ENCODE data around the gene PDE4C.

Gene PDE4C

DNA sequence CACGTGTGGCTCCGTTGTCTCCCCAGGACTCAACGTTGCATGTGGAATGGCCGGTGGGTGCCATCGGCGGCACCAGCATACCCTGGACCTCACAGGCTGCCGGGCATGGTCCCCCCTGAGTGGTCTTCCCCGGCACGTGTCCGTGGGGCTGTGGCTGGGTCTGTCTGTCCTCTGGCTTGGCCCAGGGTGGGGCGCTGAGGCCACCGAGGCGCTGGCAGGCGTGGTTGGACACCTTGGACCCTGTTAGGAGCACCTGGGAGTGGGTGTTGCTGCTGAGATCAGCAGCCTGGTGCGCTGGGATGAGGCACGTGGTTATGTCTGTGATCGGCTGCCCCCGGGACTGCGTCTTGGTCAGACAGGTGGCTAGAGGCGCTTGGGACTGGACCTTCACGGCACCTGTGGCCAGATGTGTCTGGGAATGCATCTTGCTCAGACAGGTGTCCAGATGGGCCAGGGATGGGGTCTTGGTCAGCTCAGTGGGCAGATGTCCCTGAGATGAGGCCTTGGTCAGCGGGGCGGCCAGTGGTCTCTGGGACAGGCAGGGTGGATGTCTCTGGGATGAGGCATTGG is 38.8 kb upstream of the PDE4C start (continued):
- TF ChIP-seq, protein P1, sequence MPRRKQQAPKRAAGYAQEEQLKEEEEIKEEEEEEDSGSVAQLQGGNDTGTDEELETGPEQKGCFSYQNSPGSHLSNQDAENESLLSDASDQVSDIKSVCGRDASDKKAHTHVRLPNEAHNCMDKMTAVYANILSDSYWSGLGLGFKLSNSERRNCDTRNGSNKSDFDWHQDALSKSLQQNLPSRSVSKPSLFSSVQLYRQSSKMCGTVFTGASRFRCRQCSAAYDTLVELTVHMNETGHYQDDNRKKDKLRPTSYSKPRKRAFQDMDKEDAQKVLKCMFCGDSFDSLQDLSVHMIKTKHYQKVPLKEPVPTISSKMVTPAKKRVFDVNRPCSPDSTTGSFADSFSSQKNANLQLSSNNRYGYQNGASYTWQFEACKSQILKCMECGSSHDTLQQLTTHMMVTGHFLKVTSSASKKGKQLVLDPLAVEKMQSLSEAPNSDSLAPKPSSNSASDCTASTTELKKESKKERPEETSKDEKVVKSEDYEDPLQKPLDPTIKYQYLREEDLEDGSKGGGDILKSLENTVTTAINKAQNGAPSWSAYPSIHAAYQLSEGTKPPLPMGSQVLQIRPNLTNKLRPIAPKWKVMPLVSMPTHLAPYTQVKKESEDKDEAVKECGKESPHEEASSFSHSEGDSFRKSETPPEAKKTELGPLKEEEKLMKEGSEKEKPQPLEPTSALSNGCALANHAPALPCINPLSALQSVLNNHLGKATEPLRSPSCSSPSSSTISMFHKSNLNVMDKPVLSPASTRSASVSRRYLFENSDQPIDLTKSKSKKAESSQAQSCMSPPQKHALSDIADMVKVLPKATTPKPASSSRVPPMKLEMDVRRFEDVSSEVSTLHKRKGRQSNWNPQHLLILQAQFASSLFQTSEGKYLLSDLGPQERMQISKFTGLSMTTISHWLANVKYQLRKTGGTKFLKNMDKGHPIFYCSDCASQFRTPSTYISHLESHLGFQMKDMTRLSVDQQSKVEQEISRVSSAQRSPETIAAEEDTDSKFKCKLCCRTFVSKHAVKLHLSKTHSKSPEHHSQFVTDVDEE (CRISPR knock-in tag; IDR thresholded peaks at IDR 0.05): no peak

DNA sequence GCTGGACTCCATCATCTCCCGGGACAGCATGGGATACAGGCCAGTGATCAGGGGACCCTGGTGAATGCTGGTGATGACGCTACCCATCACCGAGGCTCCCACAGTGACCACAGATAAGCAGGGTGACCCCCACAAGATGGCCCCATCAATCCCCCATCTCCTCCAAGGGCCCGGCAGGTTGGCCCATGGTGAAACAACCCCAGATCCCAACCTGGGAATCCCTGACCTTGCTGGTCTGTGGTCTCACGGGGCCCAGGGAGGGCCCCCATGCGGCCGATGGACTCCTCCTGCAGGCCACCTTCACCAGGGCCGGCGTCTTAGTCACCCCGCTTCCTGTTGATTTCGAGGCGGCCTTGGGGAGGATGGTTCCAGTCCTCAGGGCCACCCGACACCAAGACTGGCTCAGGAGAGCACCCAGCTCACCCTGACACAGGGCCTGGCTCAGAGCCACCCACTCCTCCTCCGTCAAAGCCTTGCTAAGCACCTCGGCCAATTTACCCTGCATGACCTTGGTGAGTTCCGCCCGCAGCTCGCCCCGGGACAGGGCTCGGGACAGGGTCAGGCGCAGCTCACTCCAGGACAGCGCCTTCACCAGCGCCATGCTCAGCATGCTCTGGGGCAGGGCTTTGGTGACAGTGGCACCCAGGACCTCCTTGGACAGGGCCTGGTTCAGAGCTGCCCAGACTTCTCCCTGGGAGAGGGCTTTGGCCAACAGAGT is 38.1 kb upstream of the PDE4C start:
- TF ChIP-seq TOX (CRISPR knock-in tag; IDR thresholded peaks at IDR 0.05; ENCODE audit: borderline replicate concordance): no peak
- no peak for TF ChIP-seq CSDC2 (CRISPR knock-in tag; IDR thresholded peaks at IDR 0.05)
- TF ChIP-seq, protein P2, sequence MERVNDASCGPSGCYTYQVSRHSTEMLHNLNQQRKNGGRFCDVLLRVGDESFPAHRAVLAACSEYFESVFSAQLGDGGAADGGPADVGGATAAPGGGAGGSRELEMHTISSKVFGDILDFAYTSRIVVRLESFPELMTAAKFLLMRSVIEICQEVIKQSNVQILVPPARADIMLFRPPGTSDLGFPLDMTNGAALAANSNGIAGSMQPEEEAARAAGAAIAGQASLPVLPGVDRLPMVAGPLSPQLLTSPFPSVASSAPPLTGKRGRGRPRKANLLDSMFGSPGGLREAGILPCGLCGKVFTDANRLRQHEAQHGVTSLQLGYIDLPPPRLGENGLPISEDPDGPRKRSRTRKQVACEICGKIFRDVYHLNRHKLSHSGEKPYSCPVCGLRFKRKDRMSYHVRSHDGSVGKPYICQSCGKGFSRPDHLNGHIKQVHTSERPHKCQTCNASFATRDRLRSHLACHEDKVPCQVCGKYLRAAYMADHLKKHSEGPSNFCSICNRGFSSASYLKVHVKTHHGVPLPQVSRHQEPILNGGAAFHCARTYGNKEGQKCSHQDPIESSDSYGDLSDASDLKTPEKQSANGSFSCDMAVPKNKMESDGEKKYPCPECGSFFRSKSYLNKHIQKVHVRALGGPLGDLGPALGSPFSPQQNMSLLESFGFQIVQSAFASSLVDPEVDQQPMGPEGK (CRISPR knock-in tag; IDR thresholded peaks at IDR 0.05; ENCODE audit: borderline replicate concordance): no peak
- TF ChIP-seq OSR1 (CRISPR knock-in tag; IDR thresholded peaks at IDR 0.05): no peak
- TF ChIP-seq, protein P3, sequence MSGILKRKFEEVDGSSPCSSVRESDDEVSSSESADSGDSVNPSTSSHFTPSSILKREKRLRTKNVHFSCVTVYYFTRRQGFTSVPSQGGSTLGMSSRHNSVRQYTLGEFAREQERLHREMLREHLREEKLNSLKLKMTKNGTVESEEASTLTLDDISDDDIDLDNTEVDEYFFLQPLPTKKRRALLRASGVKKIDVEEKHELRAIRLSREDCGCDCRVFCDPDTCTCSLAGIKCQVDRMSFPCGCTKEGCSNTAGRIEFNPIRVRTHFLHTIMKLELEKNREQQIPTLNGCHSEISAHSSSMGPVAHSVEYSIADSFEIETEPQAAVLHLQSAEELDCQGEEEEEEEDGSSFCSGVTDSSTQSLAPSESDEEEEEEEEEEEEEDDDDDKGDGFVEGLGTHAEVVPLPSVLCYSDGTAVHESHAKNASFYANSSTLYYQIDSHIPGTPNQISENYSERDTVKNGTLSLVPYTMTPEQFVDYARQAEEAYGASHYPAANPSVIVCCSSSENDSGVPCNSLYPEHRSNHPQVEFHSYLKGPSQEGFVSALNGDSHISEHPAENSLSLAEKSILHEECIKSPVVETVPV (CRISPR knock-in tag; IDR thresholded peaks at IDR 0.05): no peak
- TF ChIP-seq, protein P1 (CRISPR knock-in tag; IDR thresholded peaks at IDR 0.05): no peak
- TF ChIP-seq ZFP3 (CRISPR knock-in tag; IDR thresholded peaks at IDR 0.05): no peak
- TF ChIP-seq, protein P4, sequence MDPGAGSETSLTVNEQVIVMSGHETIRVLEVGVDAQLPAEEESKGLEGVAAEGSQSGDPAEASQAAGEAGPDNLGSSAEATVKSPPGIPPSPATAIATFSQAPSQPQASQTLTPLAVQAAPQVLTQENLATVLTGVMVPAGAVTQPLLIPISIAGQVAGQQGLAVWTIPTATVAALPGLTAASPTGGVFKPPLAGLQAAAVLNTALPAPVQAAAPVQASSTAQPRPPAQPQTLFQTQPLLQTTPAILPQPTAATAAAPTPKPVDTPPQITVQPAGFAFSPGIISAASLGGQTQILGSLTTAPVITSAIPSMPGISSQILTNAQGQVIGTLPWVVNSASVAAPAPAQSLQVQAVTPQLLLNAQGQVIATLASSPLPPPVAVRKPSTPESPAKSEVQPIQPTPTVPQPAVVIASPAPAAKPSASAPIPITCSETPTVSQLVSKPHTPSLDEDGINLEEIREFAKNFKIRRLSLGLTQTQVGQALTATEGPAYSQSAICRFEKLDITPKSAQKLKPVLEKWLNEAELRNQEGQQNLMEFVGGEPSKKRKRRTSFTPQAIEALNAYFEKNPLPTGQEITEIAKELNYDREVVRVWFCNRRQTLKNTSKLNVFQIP (CRISPR knock-in tag; IDR thresholded peaks at IDR 0.05; ENCODE audit: borderline replicate concordance, low read depth): no peak
- TF ChIP-seq ZFP30 (CRISPR knock-in tag; IDR thresholded peaks at IDR 0.05): no peak
- TF ChIP-seq ISL1 (CRISPR knock-in tag; IDR thresholded peaks at IDR 0.05): no peak
- TF ChIP-seq ESRRG (CRISPR knock-in tag; IDR thresholded peaks at IDR 0.05): no peak
- TF ChIP-seq SNAI2 (CRISPR knock-in tag; IDR thresholded peaks at IDR 0.05): no peak
- TF ChIP-seq ZNF70 (CRISPR knock-in tag; IDR thresholded peaks at IDR 0.05): no peak
- no peak for TF ChIP-seq RARB (CRISPR knock-in tag; IDR thresholded peaks at IDR 0.05)
- TF ChIP-seq PPARA (CRISPR knock-in tag; IDR thresholded peaks at IDR 0.05; ENCODE audit: borderline replicate concordance): no peak
- TF ChIP-seq ZC3H10 (CRISPR knock-in tag; IDR thresholded peaks at IDR 0.05): no peak
- TF ChIP-seq ZNF565 (CRISPR knock-in tag; conservative IDR thresholded peaks at IDR 0.05; ENCODE audit: low read depth): no peak
- ATAC-seq: no peak

Data from SK-N-SH treated with all-trans-retinoic acid at 6 μM for 48 hours (cell line).